DOHH2 (cell line): Measurements from ENCODE around the gene NALCN.

Source experiments
- H3F3A ChIP-seq: fragments of 200-600 bp; sonication (generic), shearing (Covaris generic); 2 replicates; pipeline ENCODE4 v1.6.0; 2016; ENCODE audit warnings: antibody characterized with exemption, mild to moderate bottlenecking; ENCODE audit not compliant: control insufficient read depth, insufficient read depth
- H3K27ac ChIP-seq: fragments of 200-600 bp; sonication (generic); 2 replicates; pipeline ENCODE4 v1.5.1; 2014; ENCODE audit warnings: low read depth, mild to moderate bottlenecking, low read length, moderate library complexity
- H3K27me3 ChIP-seq: fragments of 200-600 bp; sonication (generic); 2 replicates; pipeline ENCODE4 v1.6.1; 2014; ENCODE audit warnings: mild to moderate bottlenecking, low read length, mixed read lengths; ENCODE audit not compliant: control insufficient read depth
- H3K36me3 ChIP-seq: fragments of 200-600 bp; sonication (generic); 2 replicates; pipeline ENCODE4 v1.6.1; 2014; ENCODE audit warnings: mild to moderate bottlenecking, low read length, moderate library complexity, mixed read lengths; ENCODE audit not compliant: control insufficient read depth
- H3K4me1 ChIP-seq: fragments of 200-600 bp; sonication (generic); 2 replicates; pipeline ENCODE4 v1.6.1; 2014; ENCODE audit warnings: mild to moderate bottlenecking, low read length, mixed read lengths; ENCODE audit not compliant: control insufficient read depth
- H3K4me2 ChIP-seq: fragments of 200-600 bp; sonication (generic); 2 replicates; pipeline ENCODE4 v1.6.0; 2014; ENCODE audit warnings: mild to moderate bottlenecking, low read length, moderate library complexity
- H3K4me3 ChIP-seq: fragments of 200-600 bp; sonication (generic); 2 replicates; pipeline ENCODE4 v1.5.1; 2014; ENCODE audit warnings: mild to moderate bottlenecking, low read length, mixed read lengths
- H3K79me2 ChIP-seq: fragments of 200-600 bp; sonication (generic); 2 replicates; pipeline ENCODE4 v1.6.1; 2014; ENCODE audit warnings: mild to moderate bottlenecking, low read length, mixed read lengths; ENCODE audit not compliant: control insufficient read depth
- H3K9me2 ChIP-seq: fragments of 200-600 bp; sonication (generic); replicated peaks from 2 replicates; pipeline ENCODE4 v1.6.1; 2014; ENCODE audit warnings: mild to moderate bottlenecking, low read length, mixed read lengths; ENCODE audit not compliant: control insufficient read depth
- H3K9me3 ChIP-seq: fragments of 200-600 bp; sonication (generic); 2 replicates; pipeline ENCODE4 v1.6.1; 2014; ENCODE audit warnings: antibody characterized with exemption, low read length, mixed read lengths; ENCODE audit not compliant: control insufficient read depth, insufficient read depth
- H4K20me1 ChIP-seq: fragments of 200-600 bp; sonication (generic); 2 replicates; pipeline ENCODE4 v1.6.0; 2014; ENCODE audit warnings: low read depth, mild to moderate bottlenecking, antibody characterized with exemption, low read length, moderate library complexity; ENCODE audit not compliant: control insufficient read depth, insufficient read depth
- CTCF ChIP-seq: fragments of 200-600 bp; sonication (generic); IDR thresholded peaks from one replicate; pipeline ENCODE4 v1.5.1; 2014; ENCODE audit warnings: antibody characterized with exemption, mild to moderate bottlenecking, low read depth, low read length; ENCODE audit not compliant: poor library complexity, severe bottlenecking

Gene NALCN

GRCh38 chr13:101007245-101007644 is 409.1 kb downstream of the NALCN start:
- no peaks in the 10 kb centered on the region for H3F3A ChIP-seq
- H3K79me2 ChIP-seq = no peaks in the 10 kb centered on the region
- H3K9me3 ChIP-seq = no peaks in the 10 kb centered on the region
- H3K27me3 ChIP-seq = no peaks in the 10 kb centered on the region
- no peaks in the 10 kb centered on the region for H4K20me1 ChIP-seq
- no peak overlapping the region for H3K27ac ChIP-seq
- H3K36me3 ChIP-seq = no peaks in the 10 kb centered on the region
- TF ChIP-seq CTCF = no peak
- no peak overlapping the region for H3K4me3 ChIP-seq
- H3K4me1 ChIP-seq = no peaks in the 10 kb centered on the region
- no peak overlapping the region for H3K4me2 ChIP-seq
- H3K9me2 ChIP-seq = no peaks in the 10 kb centered on the region
